ENCODE data around the gene SRC.
A peak's percentile ranks its signal among the peaks of the same experiment; 100 is the strongest.

SRC gene

DNA sequence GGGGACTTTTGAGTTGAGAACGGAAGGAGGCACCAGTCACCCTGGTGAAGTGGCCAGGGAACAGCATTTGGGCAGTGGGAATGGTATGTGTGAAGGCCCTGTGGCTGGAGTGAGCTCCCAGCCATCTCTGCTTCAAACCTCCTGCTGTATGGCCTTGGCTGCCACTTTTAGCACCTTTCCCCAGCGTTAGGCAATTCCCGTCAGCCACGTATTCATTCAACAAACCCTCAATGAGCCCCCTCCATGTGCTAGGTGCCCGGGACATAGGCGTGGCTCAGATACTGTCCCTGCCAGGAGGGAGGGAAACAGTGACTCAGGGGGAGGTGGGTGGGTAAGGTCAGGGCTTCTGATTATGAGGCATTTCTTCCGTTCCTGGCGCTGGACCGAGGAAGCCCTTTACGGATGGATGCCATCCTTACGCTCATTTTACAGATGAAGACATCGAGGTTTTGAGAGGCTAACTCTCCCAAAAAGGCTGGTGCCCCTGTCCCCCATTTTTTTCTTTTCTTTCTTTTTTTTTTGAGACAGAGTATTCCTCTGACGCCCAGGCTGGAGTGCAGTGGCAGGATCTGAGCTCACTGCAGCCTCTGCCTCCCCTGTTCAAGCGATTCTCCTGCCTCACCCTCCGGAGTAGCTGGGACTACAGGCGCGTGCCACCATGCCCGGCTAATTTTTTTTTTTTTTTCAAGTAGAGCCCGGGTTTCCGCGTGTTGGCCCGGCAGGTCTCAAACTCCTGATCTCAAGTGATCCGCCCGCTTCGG, 37.5 kb downstream of the SRC start:
- DNase-seq (ENCODE audit: low read depth) = no peak

- peak; percentile 74 for DNase-seq (ENCODE audit: low read depth)
Observed at GRCh38 chr20:37384683-37385174, 38.8 kb downstream of the SRC start.

- no peak for DNase-seq (ENCODE audit: low read depth)
Observed at GRCh38 chr20:37385176-37385575, 39.2 kb downstream of the SRC start.

DNA sequence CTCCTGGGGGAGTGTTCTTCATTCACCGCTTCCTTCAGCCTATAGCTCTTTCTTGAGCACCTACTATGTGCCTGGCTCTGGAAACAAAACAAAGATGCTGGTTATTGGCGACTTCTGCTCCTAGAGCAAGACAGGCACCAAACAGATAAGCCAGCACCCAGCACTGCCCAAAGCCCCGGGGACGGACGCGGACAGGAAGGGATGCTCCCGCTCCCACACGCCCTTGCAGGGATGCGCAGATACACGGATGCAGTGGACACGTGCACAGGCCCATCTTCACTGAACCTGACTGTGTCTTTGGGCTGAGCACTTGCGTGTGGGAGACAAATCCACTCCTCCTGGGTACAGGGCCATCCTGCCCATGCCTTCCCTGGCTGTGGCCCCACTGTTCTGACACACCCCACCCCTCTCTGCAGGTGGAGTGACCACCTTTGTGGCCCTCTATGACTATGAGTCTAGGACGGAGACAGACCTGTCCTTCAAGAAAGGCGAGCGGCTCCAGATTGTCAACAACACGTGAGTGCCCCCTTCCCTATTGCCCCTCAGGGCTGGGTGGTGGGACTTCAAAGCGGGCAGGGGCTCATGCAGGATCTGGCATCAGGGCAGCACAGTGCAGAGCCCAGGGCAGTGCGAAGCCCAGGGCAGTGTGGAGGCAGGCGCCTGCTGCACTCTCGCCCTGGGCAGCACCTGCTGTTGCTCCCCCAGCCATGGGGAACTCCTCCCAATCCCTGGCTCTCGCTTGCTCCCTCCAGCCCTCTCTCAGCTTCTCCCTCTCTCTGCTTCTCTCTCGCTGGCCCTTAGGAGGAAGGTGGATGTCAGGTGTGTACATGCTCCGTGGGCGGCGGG, 39.9 kb downstream of the SRC start:
- no peak for DNase-seq (ENCODE audit: low read depth)

- no peak for DNase-seq (ENCODE audit: low read depth)
Observed at GRCh38 chr20:37386505-37387251, 40.7 kb downstream of the SRC start.

- DNase-seq (ENCODE audit: low read depth) = no peak
Observed at GRCh38 chr20:37387519-37388269, 41.8 kb downstream of the SRC start.

GRCh38 chr20:37388831-37389230, 42.9 kb downstream of the SRC start:
- no peak for DNase-seq (ENCODE audit: low read depth)

GRCh38 chr20:37389241-37389747, 43.4 kb downstream of the SRC start:
- DNase-seq (ENCODE audit: low read depth) = no peak

- no peak for DNase-seq (ENCODE audit: low read depth)
Observed at GRCh38 chr20:37389844-37390275, 43.9 kb downstream of the SRC start.

DNA sequence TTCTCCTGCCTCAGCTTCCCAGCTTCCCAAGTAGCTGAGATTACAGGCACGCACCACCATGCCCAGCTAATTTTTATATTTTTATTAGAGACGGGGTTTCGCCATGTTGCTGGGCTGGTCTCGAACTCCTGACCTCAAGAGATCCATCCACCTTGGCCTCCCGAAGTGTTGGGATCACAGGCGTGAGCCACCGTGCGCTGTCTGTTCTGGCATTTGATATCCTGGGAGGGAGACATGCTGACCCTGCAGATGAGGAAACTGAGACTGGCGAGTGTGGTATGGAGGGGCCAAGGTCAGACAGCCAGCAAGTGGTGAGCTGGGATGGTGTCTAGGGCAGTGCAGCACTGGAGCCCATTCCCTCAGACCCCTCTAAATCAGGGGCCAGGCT, 44.6 kb downstream of the SRC start:
- no peak for DNase-seq (ENCODE audit: low read depth)

DNA sequence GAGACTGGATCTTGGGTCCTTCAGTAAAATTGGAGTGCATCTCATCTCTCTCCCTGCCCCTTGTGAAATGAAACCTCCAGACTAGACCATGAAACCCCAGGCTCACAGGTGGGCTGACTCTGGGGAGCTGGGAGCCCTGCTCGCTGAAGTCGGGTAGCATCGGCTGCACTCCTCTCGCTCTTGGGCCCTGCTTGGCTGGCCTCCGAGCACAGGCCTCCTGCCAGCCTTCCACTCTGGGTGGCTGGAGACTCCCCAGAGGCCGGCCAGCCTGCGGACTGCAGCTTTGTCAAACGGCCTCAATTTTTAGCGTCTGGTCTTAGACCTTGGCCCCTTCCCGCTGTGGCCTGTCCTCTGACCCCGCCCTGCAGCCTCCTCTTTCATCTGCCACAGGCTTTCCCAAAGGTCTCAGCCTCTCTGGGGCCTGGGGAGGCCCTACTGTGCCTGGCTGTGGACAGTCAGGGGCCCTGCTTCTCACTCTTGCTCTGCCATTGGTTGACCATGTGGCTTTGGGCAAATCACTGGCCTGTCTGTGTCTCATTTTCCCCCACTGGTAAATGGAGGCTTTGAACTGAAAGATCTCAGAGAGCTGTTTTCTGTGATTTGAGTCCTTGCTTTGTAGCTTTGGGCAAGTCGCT, 45.1 kb downstream of the SRC start:
- no peak for DNase-seq (ENCODE audit: low read depth)

GRCh38 chr20:37392441-37393195, 46.7 kb downstream of the SRC start:
- DNase-seq (ENCODE audit: low read depth) = no peak

- no peak for DNase-seq (ENCODE audit: low read depth)
Observed at GRCh38 chr20:37393196-37393862, 47.4 kb downstream of the SRC start.

DNA sequence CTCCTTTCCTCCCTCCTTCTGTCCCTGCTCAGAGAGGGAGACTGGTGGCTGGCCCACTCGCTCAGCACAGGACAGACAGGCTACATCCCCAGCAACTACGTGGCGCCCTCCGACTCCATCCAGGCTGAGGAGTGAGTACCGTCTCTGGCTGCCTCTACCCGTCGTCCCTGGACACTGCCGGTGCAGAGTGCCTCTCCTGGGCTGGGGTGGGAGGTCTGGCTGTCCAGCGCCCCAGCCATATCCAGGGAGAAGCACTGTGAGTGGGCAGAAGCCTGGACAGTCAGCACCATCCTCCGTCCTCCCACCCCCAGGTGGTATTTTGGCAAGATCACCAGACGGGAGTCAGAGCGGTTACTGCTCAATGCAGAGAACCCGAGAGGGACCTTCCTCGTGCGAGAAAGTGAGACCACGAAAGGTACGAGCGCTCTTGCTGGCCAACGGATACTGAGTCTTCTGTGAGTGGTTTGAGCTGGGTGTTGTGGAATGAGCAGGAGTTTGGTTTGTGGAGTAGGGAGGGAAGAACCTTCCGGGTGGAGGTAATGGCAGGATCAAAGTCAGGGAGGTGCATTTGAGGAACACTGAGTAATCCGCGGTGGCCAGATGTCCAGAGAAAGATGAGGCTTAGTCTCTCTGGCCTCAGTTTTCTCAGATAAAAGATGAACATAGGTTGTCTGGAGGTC, 48.1 kb downstream of the SRC start:
- no peak for DNase-seq (ENCODE audit: low read depth)

DNA sequence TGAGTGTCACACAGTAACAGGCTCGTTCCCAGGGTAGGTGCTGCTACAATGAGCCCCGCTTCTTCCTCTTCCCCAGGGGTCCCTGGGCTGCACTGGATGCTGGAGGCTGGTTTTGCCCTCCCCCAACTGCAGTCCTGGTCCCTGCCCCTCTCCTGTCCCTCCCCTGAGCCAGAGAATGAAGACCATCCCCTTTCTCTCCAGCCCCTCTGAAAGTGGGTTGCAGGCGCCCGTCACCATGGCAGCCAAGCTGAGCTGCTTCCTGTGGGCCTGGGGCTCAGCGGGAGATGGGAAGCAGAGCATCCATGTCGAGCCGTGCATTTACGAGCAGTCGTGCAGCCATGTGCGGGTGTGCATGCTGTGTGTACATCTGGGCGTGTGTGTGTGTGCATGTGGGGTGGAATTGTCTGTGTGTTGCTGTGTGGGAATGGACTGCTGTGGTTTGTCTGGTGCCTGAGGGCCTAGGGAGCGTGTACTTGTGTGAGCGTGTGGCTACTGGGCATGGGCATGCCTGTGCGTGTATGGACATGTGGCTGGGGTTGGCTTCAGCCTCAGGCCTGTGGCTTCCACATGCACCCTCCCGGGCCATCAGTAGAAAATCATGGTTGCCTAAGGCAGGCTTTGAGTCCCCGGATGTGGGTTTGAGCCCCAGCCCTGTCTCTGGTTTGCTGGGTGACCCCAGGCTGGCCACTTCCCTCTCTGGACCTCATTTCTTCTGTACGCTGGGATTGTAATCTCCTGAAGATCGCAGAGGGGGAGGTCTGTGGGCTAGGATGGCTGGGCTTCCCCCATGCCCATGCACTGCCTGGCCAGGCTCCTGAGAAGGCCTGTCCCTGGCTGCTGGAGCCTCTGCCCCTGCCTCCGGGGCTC, 48.8 kb downstream of the SRC start:
- DNase-seq (ENCODE audit: low read depth) = no peak

DNA sequence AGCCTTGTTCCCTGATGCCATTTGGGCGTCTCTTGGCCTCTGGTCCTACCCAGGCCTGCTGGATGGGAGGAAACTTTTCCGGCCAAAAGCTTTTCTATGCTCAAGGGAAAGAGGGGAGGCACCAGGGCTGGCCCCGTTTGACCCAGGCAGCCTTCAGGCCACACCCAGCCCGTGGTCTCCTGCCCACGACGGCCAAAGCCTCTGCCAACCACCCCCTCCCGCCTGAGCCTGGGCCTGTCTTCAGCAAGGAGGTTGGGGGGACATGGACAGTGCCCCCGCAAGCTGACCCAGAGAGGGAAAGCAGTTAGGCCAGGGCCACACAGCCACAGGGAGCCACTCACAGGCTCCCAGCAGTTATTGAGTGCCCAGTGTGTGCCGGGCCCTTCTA, 49.5 kb downstream of the SRC start:
- no peak for DNase-seq (ENCODE audit: low read depth)

DNA sequence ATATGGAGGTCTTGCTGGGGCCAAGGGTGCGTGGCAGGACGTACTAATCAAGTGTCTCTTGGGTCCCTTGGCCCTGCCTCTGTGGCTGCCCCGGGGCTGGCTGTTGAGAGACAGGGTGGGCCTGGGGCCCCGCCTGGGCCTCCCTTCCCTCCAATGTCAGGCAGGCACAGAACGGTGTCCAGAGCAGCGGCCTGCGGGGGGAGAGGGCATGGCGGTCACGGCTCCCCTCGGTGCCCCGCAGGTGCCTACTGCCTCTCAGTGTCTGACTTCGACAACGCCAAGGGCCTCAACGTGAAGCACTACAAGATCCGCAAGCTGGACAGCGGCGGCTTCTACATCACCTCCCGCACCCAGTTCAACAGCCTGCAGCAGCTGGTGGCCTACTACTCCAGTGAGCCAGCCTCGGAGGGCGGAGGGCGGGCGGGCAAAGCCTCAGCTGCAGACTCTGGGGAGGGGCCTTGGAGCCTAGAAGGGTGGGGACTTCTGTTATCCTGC, 50.0 kb downstream of the SRC start:
- DNase-seq (ENCODE audit: low read depth) = no peak
